GM12875 (cell line): ENCODE results near the gene PRKCZ.

ENCODE experiments used
- H3K4me3 ChIP-seq: one replicate; pipeline ENCODE4 v1.5.1; 2011; ENCODE audit warnings: low read depth, low read length, control low read depth
- CTCF ChIP-seq: IDR thresholded peaks from 2 replicates; pipeline ENCODE4 v1.5.1; 2011; ENCODE audit warnings: low read depth, mild to moderate bottlenecking, control low read depth, inconsistent platforms, low read length, moderate library complexity, borderline replicate concordance; ENCODE audit not compliant: insufficient read depth

The PRKCZ gene

GRCh38 chr1:2231532-2232254, 181.5 kb downstream of the PRKCZ start:
- TF ChIP-seq CTCF, result no peak
- H3K4me3 ChIP-seq, result no peak overlapping the region

- no peak for TF ChIP-seq CTCF
- H3K4me3 ChIP-seq, result no peak overlapping the region
Observed at GRCh38 chr1:2232255-2232915, 182.2 kb downstream of the PRKCZ start.

- no peak overlapping the region for H3K4me3 ChIP-seq
Observed at GRCh38 chr1:2232916-2233438, 182.8 kb downstream of the PRKCZ start.

GRCh38 chr1:2233468-2233867, 183.3 kb downstream of the PRKCZ start:
- no peak for TF ChIP-seq CTCF
- H3K4me3 ChIP-seq, result no peak overlapping the region

More at GRCh38 chr1:2232916-2233438, 182.8 kb downstream of the PRKCZ start:
- TF ChIP-seq CTCF, result no peak

GRCh38 chr1:2233997-2234761, 184.0 kb downstream of the PRKCZ start:
- TF ChIP-seq CTCF, result no peak
- no peak overlapping the region for H3K4me3 ChIP-seq

GRCh38 chr1:2234762-2235113, 184.5 kb downstream of the PRKCZ start:
- no peak overlapping the region for H3K4me3 ChIP-seq

More at GRCh38 chr1:2234762-2235113, 184.5 kb downstream of the PRKCZ start:
- TF ChIP-seq CTCF, result no peak
